Measurements from ENCODE around the gene TUFM.
"Not testable (repeated sequence)": the region's sequence is repeated elsewhere in the genome, so short reads cannot be mapped to it uniquely, and the experiment has no call there.

Gene TUFM

GRCh38 chr16:28846080-28846932, at the start of gene TUFM:
Gene TUFM, minus strand, starts transcription at chr16:28846348. Its CDS starts 79 bp downstream, at chr16:28846269.
- DNase-seq = peak; percentile 90 to 99 (median 97)

- DNase-seq = no peak
Observed at GRCh38 chr16:28895609-28896008, 49.5 kb upstream of the TUFM start.

GRCh38 chr16:28893291-28893690, 47.1 kb upstream of the TUFM start:
- no peak for DNase-seq

DNA sequence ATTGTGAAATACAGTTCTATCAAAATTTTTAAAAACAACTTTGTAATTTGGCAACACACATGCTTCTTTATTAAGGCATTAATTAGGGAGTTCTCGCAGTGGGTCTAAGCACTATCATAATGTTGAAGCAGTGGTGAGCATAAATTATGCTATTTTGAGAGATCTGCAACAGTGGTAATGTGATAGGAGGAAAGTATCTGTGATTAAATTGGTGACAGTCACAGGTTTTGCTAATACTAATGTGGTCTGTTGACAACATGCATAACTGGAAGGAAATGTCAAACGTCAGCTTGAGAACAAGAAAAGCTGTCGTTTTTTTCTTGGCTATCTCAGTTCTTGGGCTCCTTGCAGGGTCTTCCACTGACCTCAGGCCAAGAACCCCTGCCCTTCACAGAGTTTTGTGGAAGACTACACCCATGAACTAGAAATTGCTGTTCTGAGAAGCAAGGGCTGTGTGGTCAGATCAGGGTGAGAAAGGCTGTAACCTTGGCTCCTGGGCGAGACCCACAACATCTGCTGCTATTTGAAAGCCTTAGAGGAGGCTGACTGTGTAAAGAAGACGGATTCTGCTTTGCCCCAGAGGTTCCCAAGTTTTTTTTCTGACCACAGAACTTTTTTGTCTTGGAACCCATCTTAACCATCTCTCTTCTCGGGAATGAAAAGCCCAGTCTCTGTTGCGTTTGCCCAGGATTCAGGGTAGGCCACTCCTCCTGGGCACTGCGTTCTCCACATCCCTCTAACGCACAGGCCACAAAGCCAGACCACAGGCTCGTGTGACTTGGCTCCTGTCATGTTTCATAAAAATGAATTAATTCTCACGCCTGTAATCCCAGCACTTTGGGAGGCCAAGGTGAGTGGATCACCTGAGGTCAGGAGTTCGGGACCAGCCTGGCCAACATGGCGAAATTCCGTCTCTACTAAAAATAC, 46.1 kb upstream of the TUFM start:
- no peak for DNase-seq

- DNase-seq = not testable (repeated sequence)
Observed at GRCh38 chr16:28890355-28890754, 44.2 kb upstream of the TUFM start.

DNA sequence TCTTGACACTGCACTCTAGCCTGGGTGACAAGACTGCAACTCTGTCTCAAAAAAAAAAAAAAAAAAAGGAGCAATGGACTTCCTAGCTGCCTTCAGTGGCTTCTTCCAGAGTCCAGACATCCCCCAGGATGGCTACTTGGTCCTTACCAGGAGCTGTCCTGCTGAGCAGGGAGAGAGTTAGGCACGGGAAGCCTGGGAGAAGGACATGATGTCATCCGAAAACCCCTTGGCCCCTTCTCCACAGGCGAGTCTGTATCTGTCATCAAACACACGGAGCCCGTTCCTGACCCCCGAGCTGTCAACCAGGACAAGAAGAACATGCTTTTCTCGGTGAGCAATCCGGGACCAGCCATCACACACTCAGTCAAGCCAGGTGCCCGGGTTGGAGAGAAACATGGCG, 40.8 kb upstream of the TUFM start:
- no peak for DNase-seq

GRCh38 chr16:28884045-28884444, 37.9 kb upstream of the TUFM start:
- DNase-seq = no peak

DNA sequence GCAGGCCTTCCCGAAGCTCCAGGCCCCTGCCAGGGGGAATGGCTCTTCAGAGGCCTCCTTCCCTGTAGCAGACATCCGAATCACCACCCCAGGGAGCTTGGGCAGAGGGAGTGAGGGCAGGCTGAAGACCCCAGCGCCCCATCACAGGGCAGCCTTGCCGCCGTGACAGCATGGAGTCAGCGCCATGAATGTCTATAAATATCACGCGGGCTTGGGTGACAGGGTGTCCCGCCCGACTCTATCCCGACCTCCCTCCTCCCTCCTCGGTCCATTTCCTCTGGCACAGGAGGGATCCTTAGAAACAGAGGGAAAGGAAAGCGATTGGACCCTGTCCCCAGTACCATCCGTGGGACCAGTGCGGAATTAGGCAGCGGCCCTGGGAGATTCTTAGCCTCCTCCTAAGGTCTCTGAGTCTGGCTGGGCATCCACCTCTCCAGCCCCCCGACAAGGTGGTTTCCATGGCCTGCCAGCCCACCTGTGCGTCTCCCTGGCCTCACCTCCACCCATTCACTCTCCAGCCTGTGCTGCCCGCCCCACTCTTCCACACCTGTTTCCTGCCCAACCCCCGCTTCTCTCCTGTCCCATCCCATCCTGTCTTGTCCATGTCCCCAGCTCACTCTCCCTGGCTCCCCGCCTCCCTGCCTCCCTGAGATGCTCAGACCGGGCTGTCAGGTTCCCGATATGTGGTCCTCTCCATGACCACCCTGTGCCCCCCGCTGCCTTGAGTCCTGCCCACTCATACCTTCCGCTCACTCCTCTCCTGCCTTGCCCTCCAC, 37.3 kb upstream of the TUFM start:
- DNase-seq = no peak

- no peak for DNase-seq
Observed at GRCh38 chr16:28882551-28883160, 36.5 kb upstream of the TUFM start.

- not testable (repeated sequence) for DNase-seq
Observed at GRCh38 chr16:28881565-28881964, 35.4 kb upstream of the TUFM start.

DNA sequence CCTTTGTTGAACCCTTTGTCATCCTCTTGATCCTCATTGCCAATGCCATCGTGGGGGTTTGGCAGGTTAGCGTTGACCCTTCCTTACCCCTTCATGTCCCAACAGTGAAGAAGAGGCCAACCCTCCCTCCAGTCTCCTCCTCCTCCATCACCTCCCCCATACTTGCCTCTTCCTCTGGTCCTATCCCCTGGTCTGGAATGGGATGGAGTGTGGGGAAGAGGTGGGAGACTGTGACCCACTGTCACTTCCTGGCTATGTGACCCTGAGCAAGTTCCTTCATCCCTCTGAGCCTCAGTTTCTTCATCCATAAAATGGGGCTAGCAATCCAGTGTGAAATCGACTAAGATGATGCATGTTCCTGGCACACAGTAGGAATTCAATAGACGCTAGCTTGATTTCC, 34.8 kb upstream of the TUFM start:
- no peak for DNase-seq

DNA sequence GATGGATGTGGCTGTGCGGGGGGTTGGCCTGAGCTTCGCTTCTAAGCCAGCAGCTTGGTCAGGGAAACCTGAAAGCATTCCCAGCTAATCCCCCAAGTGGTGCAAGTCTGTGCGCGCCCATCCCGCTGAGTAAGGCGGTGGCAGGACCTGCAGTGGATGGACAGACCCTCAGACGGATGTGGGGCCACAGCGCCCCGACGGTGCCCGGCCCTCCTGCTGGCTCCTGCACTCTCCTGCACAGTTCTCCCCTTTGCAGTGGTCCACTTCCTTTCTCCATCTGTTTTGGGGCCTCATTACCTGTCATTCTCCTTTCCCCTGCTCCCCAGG, 34.4 kb upstream of the TUFM start:
- DNase-seq = no peak

GRCh38 chr16:28879841-28880588, 33.9 kb upstream of the TUFM start:
- peak; percentile 78 to 94 (median 94) for DNase-seq

DNA sequence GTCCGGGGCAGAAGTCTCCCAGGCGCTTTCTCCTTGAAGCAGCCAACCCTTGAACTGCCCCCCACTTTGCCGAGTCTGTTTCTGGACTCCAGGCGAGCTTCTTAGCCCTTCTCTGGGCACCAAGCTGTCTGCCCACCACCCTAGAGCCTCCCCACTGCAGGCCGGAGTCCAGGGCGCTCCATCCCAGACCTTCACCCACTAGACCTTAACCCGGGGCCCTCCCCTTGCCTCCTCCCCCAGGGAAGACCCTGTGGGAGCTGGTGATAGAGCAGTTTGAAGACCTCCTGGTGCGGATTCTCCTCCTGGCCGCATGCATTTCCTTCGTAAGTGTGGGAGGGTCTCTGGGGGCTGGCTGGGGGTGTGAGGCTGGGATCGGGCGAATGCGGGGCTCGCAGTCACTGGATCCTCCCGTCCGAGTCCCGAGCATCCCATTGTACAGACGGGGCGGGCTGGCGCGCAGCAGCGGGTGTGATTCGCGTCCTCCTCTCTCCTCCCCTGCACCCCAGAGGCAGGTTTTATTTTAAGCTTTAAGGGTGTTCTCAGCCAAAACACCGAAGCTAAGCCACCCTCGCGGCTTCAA, 33.2 kb upstream of the TUFM start:
- no peak for DNase-seq

DNA sequence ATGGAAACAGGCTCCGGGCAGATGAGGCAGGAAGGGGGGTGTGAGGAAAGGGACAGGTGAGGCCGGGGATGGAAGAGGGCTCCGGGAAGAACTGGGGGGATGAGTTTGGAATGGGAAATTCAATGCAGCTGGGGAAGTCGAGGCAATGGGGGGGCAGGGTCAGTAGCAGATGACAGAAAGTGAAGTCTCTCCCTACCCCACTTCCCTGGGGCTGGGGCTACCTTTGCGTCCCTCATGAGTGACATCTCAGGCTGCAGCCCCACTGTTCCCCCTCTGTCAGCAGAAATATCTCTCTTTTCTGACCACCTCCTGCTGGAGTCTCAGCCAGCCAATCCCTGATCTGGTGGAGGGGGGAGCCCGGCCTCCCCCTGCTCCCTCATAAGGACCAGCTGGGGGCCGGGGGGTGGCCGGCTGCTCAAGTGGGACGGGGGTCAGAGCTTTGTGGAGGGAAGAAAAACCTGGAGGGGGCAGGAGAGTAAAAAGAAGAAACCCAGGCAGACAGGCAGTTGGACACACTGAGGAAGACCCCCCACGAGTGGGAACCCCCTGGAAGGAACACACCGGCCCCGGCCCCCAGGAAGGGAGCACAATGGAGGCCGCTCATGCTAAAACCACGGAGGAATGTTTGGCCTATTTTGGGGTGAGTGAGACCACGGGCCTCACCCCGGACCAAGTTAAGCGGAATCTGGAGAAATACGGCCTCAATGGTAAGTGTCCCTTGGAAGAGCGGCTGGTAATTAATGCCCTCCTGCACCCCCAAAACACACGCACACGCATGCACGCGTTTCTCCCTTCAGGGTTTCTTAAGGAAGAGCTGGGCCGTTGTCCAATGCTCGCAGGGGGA, 32.2 kb upstream of the TUFM start, which contains the start of gene ATP2A1:
ATP2A1 (plus strand) TSS at position 406 of the 844 bp plus-strand sequence; CDS start at position 590, 184 bp downstream.
- no peak for DNase-seq

- DNase-seq = no peak
Observed at GRCh38 chr16:28877655-28878000, 31.5 kb upstream of the TUFM start.

GRCh38 chr16:28876973-28877654, 31.0 kb upstream of the TUFM start:
- DNase-seq = no peak

GRCh38 chr16:28876019-28876659, 30.0 kb upstream of the TUFM start:
- no peak for DNase-seq
